Measurements from ENCODE around the gene BRI3.

Gene BRI3

DNA sequence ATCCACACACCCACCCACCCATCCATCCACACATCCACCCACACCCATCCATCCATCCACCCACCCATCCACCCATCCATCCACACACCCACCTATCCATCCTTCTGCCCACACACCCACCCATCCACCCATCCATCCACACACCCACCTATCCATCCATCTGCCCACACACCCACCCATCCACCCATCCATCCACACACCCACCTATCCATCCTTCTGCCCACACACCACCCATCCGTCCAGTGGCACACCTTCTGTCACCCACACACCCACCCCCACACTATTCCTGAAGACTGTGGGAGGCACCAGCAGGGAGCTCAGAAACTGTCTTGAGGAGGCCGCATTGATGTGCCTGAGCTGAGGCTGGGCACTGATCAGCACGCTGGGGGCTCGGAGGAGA is 38.6 kb upstream of the BRI3 start:
- no peak for DNase-seq (ENCODE audit: low read depth in 2 of 2)
- H3K4me3 ChIP-seq (replicated peaks in 1 of 2; ENCODE audit: low read depth in 2 of 2, low read length in 2 of 2): no peak overlapping the region
- TF ChIP-seq, protein P1, sequence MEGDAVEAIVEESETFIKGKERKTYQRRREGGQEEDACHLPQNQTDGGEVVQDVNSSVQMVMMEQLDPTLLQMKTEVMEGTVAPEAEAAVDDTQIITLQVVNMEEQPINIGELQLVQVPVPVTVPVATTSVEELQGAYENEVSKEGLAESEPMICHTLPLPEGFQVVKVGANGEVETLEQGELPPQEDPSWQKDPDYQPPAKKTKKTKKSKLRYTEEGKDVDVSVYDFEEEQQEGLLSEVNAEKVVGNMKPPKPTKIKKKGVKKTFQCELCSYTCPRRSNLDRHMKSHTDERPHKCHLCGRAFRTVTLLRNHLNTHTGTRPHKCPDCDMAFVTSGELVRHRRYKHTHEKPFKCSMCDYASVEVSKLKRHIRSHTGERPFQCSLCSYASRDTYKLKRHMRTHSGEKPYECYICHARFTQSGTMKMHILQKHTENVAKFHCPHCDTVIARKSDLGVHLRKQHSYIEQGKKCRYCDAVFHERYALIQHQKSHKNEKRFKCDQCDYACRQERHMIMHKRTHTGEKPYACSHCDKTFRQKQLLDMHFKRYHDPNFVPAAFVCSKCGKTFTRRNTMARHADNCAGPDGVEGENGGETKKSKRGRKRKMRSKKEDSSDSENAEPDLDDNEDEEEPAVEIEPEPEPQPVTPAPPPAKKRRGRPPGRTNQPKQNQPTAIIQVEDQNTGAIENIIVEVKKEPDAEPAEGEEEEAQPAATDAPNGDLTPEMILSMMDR (IDR thresholded peaks at IDR 0.05; ENCODE audit: low read depth, low read length): no peak

GRCh38 chr7:98244871-98245270 is 36.6 kb upstream of the BRI3 start:
- TF ChIP-seq, protein P1 (IDR thresholded peaks at IDR 0.05; ENCODE audit: low read depth, low read length): no peak
- H3K4me3 ChIP-seq (replicated peaks in 1 of 2; ENCODE audit: low read depth in 2 of 2, low read length in 2 of 2): no peak overlapping the region
- DNase-seq (ENCODE audit: low read depth in 2 of 2): no peak

- TF ChIP-seq, protein P1 (IDR thresholded peaks at IDR 0.05; ENCODE audit: low read depth, low read length): no peak
- no peak overlapping the region for H3K4me3 ChIP-seq (replicated peaks in 1 of 2; ENCODE audit: low read depth in 2 of 2, low read length in 2 of 2)
- DNase-seq (ENCODE audit: low read depth in 2 of 2): no peak
Measured at GRCh38 chr7:98248156-98248555, 33.3 kb upstream of the BRI3 start.

GRCh38 chr7:98249106-98249505 is 32.4 kb upstream of the BRI3 start:
- peak; percentile 20 to 47 for DNase-seq (ENCODE audit: low read depth in 2 of 2)
- no peak overlapping the region for H3K4me3 ChIP-seq (replicated peaks in 1 of 2; ENCODE audit: low read depth in 2 of 2, low read length in 2 of 2)
- TF ChIP-seq, protein P1 (IDR thresholded peaks at IDR 0.05; ENCODE audit: low read depth, low read length): no peak

DNA sequence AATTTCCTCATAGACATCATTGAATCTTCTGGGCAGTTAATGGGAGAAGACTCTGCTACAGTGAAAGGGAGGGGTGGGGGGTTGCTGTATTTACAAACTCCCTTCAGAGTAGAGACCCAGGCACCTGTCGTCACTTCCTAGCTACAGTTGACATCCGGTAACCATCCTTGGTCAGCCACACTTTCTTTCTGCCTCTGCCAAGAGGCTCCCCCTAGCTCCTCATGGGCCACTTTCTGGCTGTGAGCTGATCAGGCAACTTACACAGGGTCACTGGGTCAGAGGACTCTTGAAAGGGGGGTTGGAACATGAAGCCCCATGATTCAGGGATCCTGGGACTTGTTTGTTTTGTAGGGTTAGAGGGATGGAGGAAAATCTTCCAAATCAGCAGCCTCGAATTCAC is 30.7 kb upstream of the BRI3 start:
- DNase-seq (ENCODE audit: low read depth in 2 of 2): no peak
- H3K4me3 ChIP-seq (replicated peaks in 1 of 2; ENCODE audit: low read depth in 2 of 2, low read length in 2 of 2): no peak overlapping the region
- TF ChIP-seq, protein P1 (IDR thresholded peaks at IDR 0.05; ENCODE audit: low read depth, low read length): no peak

GRCh38 chr7:98251231-98251600 is 30.3 kb upstream of the BRI3 start:
- H3K4me3 ChIP-seq (replicated peaks in 1 of 2; ENCODE audit: low read depth in 2 of 2, low read length in 2 of 2): peak overlapping the region; percentile 92 to 95
- DNase-seq (ENCODE audit: low read depth in 2 of 2): no peak
- TF ChIP-seq, protein P1 (IDR thresholded peaks at IDR 0.05; ENCODE audit: low read depth, low read length): no peak

Data from cardiac fibroblast (primary cell).